Measurements from ENCODE around the gene ATP10A.

The ATP10A gene

GRCh38 chr15:25793354-25794050, 69.6 kb downstream of the ATP10A start:
- DNase-seq = no peak

- no peak for DNase-seq
Measured at GRCh38 chr15:25792128-25792527, 71.0 kb downstream of the ATP10A start.

- peak; percentile 95 for DNase-seq
Measured at GRCh38 chr15:25790000-25790660, 73.0 kb downstream of the ATP10A start.

- DNase-seq = peak; percentile 17
Measured at GRCh38 chr15:25789616-25789999, 73.5 kb downstream of the ATP10A start.

- DNase-seq = peak; percentile 39
Measured at GRCh38 chr15:25789211-25789610, 73.9 kb downstream of the ATP10A start.

GRCh38 chr15:25787855-25788520, 75.1 kb downstream of the ATP10A start:
- DNase-seq = peak; percentile 61

GRCh38 chr15:25787381-25787780, 75.7 kb downstream of the ATP10A start:
- DNase-seq = no peak

- DNase-seq = no peak
Measured at GRCh38 chr15:25786040-25786439, 77.1 kb downstream of the ATP10A start.

GRCh38 chr15:25785641-25786025, 77.5 kb downstream of the ATP10A start:
- DNase-seq = no peak

GRCh38 chr15:25784876-25785640, 78.1 kb downstream of the ATP10A start:
- DNase-seq = peak; percentile 99

- DNase-seq = peak; percentile 80
Measured at GRCh38 chr15:25783607-25784540, 79.3 kb downstream of the ATP10A start.

- no peak for DNase-seq
Measured at GRCh38 chr15:25783134-25783533, 80.0 kb downstream of the ATP10A start.

GRCh38 chr15:25780479-25781255, 82.5 kb downstream of the ATP10A start:
- no peak for DNase-seq

GRCh38 chr15:25778161-25778560, 85.0 kb downstream of the ATP10A start:
- no peak for DNase-seq

GRCh38 chr15:25777037-25777436, 86.1 kb downstream of the ATP10A start:
- DNase-seq = no peak

GRCh38 chr15:25776071-25776746, 86.9 kb downstream of the ATP10A start:
- no peak for DNase-seq

GRCh38 chr15:25775317-25775912, 87.7 kb downstream of the ATP10A start:
- peak; percentile 98 for DNase-seq

GRCh38 chr15:25774871-25775270, 88.3 kb downstream of the ATP10A start:
- DNase-seq = no peak

GRCh38 chr15:25773248-25773647, 89.9 kb downstream of the ATP10A start:
- no peak for DNase-seq

GRCh38 chr15:25772500-25772899, 90.6 kb downstream of the ATP10A start:
- DNase-seq = no peak
